NK-92 treated with Interleukin-12 subunit alpha and Interleukin-12 subunit beta, amount 100 ng/mL, for 24 hours (cell line): ENCODE measurements around the gene IFT88.
"Not testable (repeated sequence)": the region's sequence is repeated elsewhere in the genome, so short reads cannot be mapped to it uniquely, and the experiment has no call there.

ENCODE experiments used
- DNase-seq: peaks from one replicate; lab custom pipeline; 2025; lab: John Stamatoyannopoulos, UW

Gene IFT88

GRCh38 chr13:20624213-20624612 lies 57.3 kb downstream of the IFT88 start:
- no peak for DNase-seq

GRCh38 chr13:20633802-20634201 lies 66.8 kb downstream of the IFT88 start:
- DNase-seq: no peak

- DNase-seq: no peak
Observed at GRCh38 chr13:20636079-20636478, 69.1 kb downstream of the IFT88 start.

GRCh38 chr13:20637811-20638210 lies 70.9 kb downstream of the IFT88 start:
- DNase-seq: no peak

GRCh38 chr13:20647758-20648157 lies 80.8 kb downstream of the IFT88 start:
- no peak for DNase-seq

- DNase-seq: no peak
Observed at GRCh38 chr13:20652946-20653345, 86.0 kb downstream of the IFT88 start.

- no peak for DNase-seq
Observed at GRCh38 chr13:20654156-20654555, 87.2 kb downstream of the IFT88 start.

- no peak for DNase-seq
Observed at GRCh38 chr13:20658451-20659040, 91.6 kb downstream of the IFT88 start.

- DNase-seq: no peak
Observed at GRCh38 chr13:20664351-20664750, 97.4 kb downstream of the IFT88 start.

- DNase-seq: no peak
Observed at GRCh38 chr13:20666948-20667347, 100.0 kb downstream of the IFT88 start.

- peak; percentile 14 for DNase-seq
Observed at GRCh38 chr13:20667857-20668437, 101.0 kb downstream of the IFT88 start.

GRCh38 chr13:20669162-20669561 lies 102.2 kb downstream of the IFT88 start:
- peak; percentile 36 for DNase-seq

GRCh38 chr13:20671789-20672188 lies 104.8 kb downstream of the IFT88 start:
- no peak for DNase-seq

GRCh38 chr13:20672772-20673171 lies 105.8 kb downstream of the IFT88 start:
- no peak for DNase-seq

- no peak for DNase-seq
Observed at GRCh38 chr13:20673715-20674114, 106.8 kb downstream of the IFT88 start.

- no peak for DNase-seq
Observed at GRCh38 chr13:20676213-20676612, 109.3 kb downstream of the IFT88 start.

- DNase-seq: not testable (repeated sequence)
Observed at GRCh38 chr13:20678606-20679005, 111.6 kb downstream of the IFT88 start.

GRCh38 chr13:20679879-20680278 lies 112.9 kb downstream of the IFT88 start:
- no peak for DNase-seq

- no peak for DNase-seq
Observed at GRCh38 chr13:20680416-20681080, 113.6 kb downstream of the IFT88 start.

GRCh38 chr13:20681481-20681880 lies 114.5 kb downstream of the IFT88 start:
- DNase-seq: not testable (repeated sequence)

GRCh38 chr13:20682061-20682460 lies 115.1 kb downstream of the IFT88 start:
- DNase-seq: no peak

GRCh38 chr13:20684041-20684440 lies 117.1 kb downstream of the IFT88 start:
- no peak for DNase-seq

GRCh38 chr13:20684546-20684945 lies 117.6 kb downstream of the IFT88 start:
- no peak for DNase-seq

- no peak for DNase-seq
Observed at GRCh38 chr13:20685092-20685491, 118.1 kb downstream of the IFT88 start.
